GM23338 (cell line): ENCODE measurements around the gene B3GNT9. TPM values are rescaled to one million over a fixed set of nuclear protein-coding genes. Genes with fewer than 3 reads are reported as not detected.

Experiments
- ATAC-seq: fragments of 200-7000 bp; cut with Tn5 transposase; 3 replicates; pipeline ENCODE4 v1.9.1; 2020
- DNase-seq: peaks from one replicate; pipeline ENCODE4 v3.0.0-alpha.2; 2015; ENCODE audit warnings: low spot score
- H2AFZ ChIP-seq: fragments of 200-600 bp; sonication (generic); 2 replicates; pipeline ENCODE4 v1.8.0; 2016; ENCODE audit warnings: antibody characterized with exemption, mild to moderate bottlenecking, moderate library complexity
- H3F3A ChIP-seq: fragments of 200-600 bp; sonication (generic); replicated peaks from 2 replicates; pipeline ENCODE4 v1.8.0; 2017; ENCODE audit warnings: antibody characterized with exemption, mixed run types, low read depth
- H3K27ac ChIP-seq: fragments of 200-600 bp; sonication (generic); 2 replicates; pipeline ENCODE4 v1.6.1; 2016; ENCODE audit warnings: low read depth
- H3K27me3 ChIP-seq: fragments of 200-600 bp; sonication (generic); 2 replicates; pipeline ENCODE4 v1.8.0; 2016; ENCODE audit warnings: mild to moderate bottlenecking, mixed run types, moderate library complexity; ENCODE audit not compliant: insufficient read depth
- H3K36me3 ChIP-seq: fragments of 200-600 bp; sonication (generic); 2 replicates; pipeline ENCODE4 v1.8.0; 2016; ENCODE audit warnings: mild to moderate bottlenecking; ENCODE audit not compliant: insufficient read depth
- H3K4me1 ChIP-seq: fragments of 200-600 bp; sonication (generic); 2 replicates; pipeline ENCODE4 v1.8.0; 2016; ENCODE audit warnings: mild to moderate bottlenecking, moderate library complexity; ENCODE audit not compliant: insufficient read depth
- H3K4me2 ChIP-seq: fragments of 200-600 bp; sonication (generic); 2 replicates; pipeline ENCODE4 v1.7.1; 2017; ENCODE audit warnings: mixed run types
- H3K4me3 ChIP-seq: fragments of 200-600 bp; sonication (generic); 2 replicates; pipeline ENCODE4 v1.6.1; 2016; ENCODE audit warnings: mixed run types
- H3K79me2 ChIP-seq: fragments of 200-600 bp; sonication (generic); replicated peaks from 2 replicates; pipeline ENCODE4 v1.8.0; 2017; ENCODE audit warnings: mild to moderate bottlenecking; ENCODE audit not compliant: insufficient read depth
- H3K9me2 ChIP-seq: fragments of 200-600 bp; sonication (generic); 2 replicates; pipeline ENCODE4 v1.8.0; 2017; ENCODE audit not compliant: insufficient read depth
- H4K20me1 ChIP-seq: fragments of 200-600 bp; sonication (generic); replicated peaks from 2 replicates; pipeline ENCODE4 v1.8.0; 2017; ENCODE audit warnings: mild to moderate bottlenecking; ENCODE audit not compliant: insufficient read depth
- H3K27ac Mint-ChIP-seq: 2 replicates; pipeline ENCODE4 v1.8.0; 2020; ENCODE audit warnings: inconsistent platforms, mild to moderate bottlenecking, moderate library complexity, mixed read lengths
- H3K27me3 Mint-ChIP-seq: 3 replicates; pipeline ENCODE4 v1.8.0; 2022; ENCODE audit warnings: low read depth, mild to moderate bottlenecking, moderate library complexity, mixed read lengths, inconsistent platforms; ENCODE audit not compliant: insufficient read depth, poor library complexity
- H3K36me3 Mint-ChIP-seq: 3 replicates; pipeline ENCODE4 v1.8.0; 2021; ENCODE audit warnings: low read depth, mild to moderate bottlenecking, inconsistent platforms, moderate library complexity, mixed read lengths
- H3K4me1 Mint-ChIP-seq: 3 replicates; pipeline ENCODE4 v1.8.0; 2020; ENCODE audit warnings: mild to moderate bottlenecking, inconsistent platforms, mixed read lengths
- H3K4me3 Mint-ChIP-seq: 3 replicates; pipeline ENCODE4 v1.8.0; 2021; ENCODE audit warnings: moderate library complexity, mild to moderate bottlenecking, inconsistent platforms, mixed read lengths
- H3K9me3 Mint-ChIP-seq: 3 replicates; pipeline ENCODE4 v1.8.0; 2020; ENCODE audit warnings: moderate library complexity, mild to moderate bottlenecking, inconsistent platforms, mixed read lengths
- EZH2 ChIP-seq: fragments of 200-600 bp; sonication (generic); IDR thresholded peaks from one replicate; pipeline ENCODE4 v1.8.0; 2017; ENCODE audit warnings: antibody characterized with exemption, mild to moderate bottlenecking, low read depth; ENCODE audit not compliant: unreplicated experiment
- POLR2AphosphoS5 ChIP-seq: IDR thresholded peaks from 2 replicates; pipeline ENCODE4 v1.6.1; 2016; ENCODE audit warnings: antibody characterized with exemption, low read depth
- ZNF114 ChIP-seq: fragments of 250-450 bp; sonication (Bioruptor Pico); IDR thresholded peaks from 2 replicates; pipeline ENCODE4 v1.5.0; 2020; ENCODE audit warnings: mild to moderate bottlenecking, moderate library complexity
- polyA plus RNA-seq: library from polyadenylated mRNA; unstranded; fragments of >200 nt; fragmentation: Nextera tagmentation; extraction: Ambion mirVana; gene quantifications from 2 replicates; pipeline ENCODE4 v1.2.1, GENCODE V29; 2016
- total RNA-seq: library from RNA; depleted of rRNA; stranded (reverse); fragments of >200 nt; shearing (Covaris generic); gene quantifications from 2 replicates; pipeline ENCODE4 v1.2.3, GENCODE V29; 2014
- TF ChIP-seq, protein P1 (sequence below): fragments of 250-450 bp; sonication (Bioruptor Pico); IDR thresholded peaks from 2 replicates; pipeline ENCODE4 v1.5.0; 2020; ENCODE audit warnings: mild to moderate bottlenecking, moderate library complexity
- TF ChIP-seq, protein P2 (sequence below), 2 experiments: fragments of 200-600 bp in 1 of 2; sonication (generic) in 1 of 2; conservative IDR thresholded peaks; 2 replicates each; pipeline versions ENCODE4 v1.5.1 to v1.6.1; 2016 to 2017; ENCODE audit warnings: antibody characterized with exemption in 2 of 2, low read depth in 2 of 2, mild to moderate bottlenecking in 2 of 2, moderate library complexity in 1 of 2

Gene B3GNT9
- total and polyA plus RNA-seq, 2 experiments from 2014 or later: 0.99 to 7.0 TPM

DNA sequence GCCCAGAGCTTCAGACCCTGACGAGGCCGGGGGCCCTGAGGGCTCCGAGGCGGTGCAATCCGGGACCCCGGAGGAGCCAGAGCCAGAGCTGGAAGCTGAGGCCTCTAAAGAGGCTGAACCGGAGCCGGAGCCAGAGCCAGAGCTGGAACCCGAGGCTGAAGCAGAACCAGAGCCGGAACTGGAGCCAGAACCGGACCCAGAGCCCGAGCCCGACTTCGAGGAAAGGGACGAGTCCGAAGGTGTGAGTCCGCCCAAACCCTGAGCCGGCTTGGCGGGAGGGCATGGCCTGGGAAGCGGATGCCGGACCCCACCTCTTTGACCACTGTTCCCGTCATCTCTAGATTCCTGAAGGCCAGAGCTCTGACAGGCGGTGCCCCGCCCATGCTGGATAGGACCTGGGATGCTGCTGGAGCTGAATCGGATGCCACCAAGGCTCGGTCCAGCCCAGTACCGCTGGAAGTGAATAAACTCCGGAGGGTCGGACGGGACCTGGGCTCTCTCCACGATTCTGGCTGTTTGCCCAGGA is 24.0 kb upstream of the B3GNT9 start:
- no peaks in the 10 kb centered on the region for H3K36me3 ChIP-seq
- peaks cover 78% of the 10 kb centered on the region for H3K27me3 ChIP-seq
- H4K20me1 ChIP-seq: peaks cover 11% of the 10 kb centered on the region
- no peaks in the 10 kb centered on the region for H3K79me2 ChIP-seq
- no peak overlapping the region for H3K27ac ChIP-seq
- no peaks in the 10 kb centered on the region; the same call in 1 of the 3 replicates for H3K9me3 Mint-ChIP-seq
- ATAC-seq (no peak; the same call in 2 of the 3 replicates), DNase-seq (no peak)
- H3K9me2 ChIP-seq: no peaks in the 10 kb centered on the region
- H2AFZ ChIP-seq: peak overlapping the region; percentile 81; the same call in 1 of the 2 replicates
- peak overlapping the region; percentile 88 for H3K4me2 ChIP-seq
- peaks cover 23% of the 10 kb centered on the region; the same call in 1 of the 2 replicates for H3F3A ChIP-seq
- H3K27ac Mint-ChIP-seq: no peak overlapping the region
- H3K4me1 Mint-ChIP-seq: peaks cover 34% of the 10 kb centered on the region
- TF ChIP-seq POLR2AphosphoS5 (no peak), EZH2 (peak; percentile 64), ZNF114 (CRISPR knock-in tag) (no peak)
- TF ChIP-seq, protein P1, sequence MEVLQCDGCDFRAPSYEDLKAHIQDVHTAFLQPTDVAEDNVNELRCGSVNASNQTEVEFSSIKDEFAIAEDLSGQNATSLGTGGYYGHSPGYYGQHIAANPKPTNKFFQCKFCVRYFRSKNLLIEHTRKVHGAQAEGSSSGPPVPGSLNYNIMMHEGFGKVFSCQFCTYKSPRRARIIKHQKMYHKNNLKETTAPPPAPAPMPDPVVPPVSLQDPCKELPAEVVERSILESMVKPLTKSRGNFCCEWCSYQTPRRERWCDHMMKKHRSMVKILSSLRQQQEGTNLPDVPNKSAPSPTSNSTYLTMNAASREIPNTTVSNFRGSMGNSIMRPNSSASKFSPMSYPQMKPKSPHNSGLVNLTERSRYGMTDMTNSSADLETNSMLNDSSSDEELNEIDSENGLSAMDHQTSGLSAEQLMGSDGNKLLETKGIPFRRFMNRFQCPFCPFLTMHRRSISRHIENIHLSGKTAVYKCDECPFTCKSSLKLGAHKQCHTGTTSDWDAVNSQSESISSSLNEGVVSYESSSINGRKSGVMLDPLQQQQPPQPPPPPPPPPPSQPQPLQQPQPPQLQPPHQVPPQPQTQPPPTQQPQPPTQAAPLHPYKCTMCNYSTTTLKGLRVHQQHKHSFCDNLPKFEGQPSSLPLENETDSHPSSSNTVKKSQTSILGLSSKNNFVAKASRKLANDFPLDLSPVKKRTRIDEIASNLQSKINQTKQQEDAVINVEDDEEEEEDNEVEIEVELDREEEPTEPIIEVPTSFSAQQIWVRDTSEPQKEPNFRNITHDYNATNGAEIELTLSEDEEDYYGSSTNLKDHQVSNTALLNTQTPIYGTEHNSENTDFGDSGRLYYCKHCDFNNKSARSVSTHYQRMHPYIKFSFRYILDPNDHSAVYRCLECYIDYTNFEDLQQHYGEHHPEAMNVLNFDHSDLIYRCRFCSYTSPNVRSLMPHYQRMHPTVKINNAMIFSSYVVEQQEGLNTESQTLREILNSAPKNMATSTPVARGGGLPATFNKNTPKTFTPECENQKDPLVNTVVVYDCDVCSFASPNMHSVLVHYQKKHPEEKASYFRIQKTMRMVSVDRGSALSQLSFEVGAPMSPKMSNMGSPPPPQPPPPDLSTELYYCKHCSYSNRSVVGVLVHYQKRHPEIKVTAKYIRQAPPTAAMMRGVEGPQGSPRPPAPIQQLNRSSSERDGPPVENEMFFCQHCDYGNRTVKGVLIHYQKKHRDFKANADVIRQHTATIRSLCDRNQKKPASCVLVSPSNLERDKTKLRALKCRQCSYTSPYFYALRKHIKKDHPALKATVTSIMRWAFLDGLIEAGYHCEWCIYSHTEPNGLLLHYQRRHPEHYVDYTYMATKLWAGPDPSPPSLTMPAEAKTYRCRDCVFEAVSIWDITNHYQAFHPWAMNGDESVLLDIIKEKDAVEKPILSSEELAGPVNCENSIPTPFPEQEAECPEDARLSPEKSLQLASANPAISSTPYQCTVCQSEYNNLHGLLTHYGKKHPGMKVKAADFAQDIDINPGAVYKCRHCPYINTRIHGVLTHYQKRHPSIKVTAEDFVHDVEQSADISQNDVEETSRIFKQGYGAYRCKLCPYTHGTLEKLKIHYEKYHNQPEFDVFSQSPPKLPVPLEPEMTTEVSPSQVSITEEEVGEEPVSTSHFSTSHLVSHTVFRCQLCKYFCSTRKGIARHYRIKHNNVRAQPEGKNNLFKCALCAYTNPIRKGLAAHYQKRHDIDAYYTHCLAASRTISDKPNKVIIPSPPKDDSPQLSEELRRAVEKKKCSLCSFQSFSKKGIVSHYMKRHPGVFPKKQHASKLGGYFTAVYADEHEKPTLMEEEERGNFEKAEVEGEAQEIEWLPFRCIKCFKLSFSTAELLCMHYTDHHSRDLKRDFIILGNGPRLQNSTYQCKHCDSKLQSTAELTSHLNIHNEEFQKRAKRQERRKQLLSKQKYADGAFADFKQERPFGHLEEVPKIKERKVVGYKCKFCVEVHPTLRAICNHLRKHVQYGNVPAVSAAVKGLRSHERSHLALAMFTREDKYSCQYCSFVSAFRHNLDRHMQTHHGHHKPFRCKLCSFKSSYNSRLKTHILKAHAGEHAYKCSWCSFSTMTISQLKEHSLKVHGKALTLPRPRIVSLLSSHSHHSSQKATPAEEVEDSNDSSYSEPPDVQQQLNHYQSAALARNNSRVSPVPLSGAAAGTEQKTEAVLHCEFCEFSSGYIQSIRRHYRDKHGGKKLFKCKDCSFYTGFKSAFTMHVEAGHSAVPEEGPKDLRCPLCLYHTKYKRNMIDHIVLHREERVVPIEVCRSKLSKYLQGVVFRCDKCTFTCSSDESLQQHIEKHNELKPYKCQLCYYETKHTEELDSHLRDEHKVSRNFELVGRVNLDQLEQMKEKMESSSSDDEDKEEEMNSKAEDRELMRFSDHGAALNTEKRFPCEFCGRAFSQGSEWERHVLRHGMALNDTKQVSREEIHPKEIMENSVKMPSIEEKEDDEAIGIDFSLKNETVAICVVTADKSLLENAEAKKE (CRISPR knock-in tag): no peak
- TF ChIP-seq, protein P2, sequence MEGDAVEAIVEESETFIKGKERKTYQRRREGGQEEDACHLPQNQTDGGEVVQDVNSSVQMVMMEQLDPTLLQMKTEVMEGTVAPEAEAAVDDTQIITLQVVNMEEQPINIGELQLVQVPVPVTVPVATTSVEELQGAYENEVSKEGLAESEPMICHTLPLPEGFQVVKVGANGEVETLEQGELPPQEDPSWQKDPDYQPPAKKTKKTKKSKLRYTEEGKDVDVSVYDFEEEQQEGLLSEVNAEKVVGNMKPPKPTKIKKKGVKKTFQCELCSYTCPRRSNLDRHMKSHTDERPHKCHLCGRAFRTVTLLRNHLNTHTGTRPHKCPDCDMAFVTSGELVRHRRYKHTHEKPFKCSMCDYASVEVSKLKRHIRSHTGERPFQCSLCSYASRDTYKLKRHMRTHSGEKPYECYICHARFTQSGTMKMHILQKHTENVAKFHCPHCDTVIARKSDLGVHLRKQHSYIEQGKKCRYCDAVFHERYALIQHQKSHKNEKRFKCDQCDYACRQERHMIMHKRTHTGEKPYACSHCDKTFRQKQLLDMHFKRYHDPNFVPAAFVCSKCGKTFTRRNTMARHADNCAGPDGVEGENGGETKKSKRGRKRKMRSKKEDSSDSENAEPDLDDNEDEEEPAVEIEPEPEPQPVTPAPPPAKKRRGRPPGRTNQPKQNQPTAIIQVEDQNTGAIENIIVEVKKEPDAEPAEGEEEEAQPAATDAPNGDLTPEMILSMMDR (conservative IDR thresholded peaks at IDR 0.05; ENCODE audit: low read depth in 2 of 2): no peak
- peaks cover 3% of the 10 kb centered on the region; the same call in 2 of the 3 replicates for H3K36me3 Mint-ChIP-seq
- H3K27me3 Mint-ChIP-seq: peaks cover 82% of the 10 kb centered on the region
- peaks cover 33% of the 10 kb centered on the region for H3K4me1 ChIP-seq
- H3K4me3 ChIP-seq: peak overlapping the region; percentile 63
- peak overlapping the region; percentile 76; the same call in 2 of the 3 replicates for H3K4me3 Mint-ChIP-seq
